ENCODE measurements around the gene KLHL3.

DNA sequence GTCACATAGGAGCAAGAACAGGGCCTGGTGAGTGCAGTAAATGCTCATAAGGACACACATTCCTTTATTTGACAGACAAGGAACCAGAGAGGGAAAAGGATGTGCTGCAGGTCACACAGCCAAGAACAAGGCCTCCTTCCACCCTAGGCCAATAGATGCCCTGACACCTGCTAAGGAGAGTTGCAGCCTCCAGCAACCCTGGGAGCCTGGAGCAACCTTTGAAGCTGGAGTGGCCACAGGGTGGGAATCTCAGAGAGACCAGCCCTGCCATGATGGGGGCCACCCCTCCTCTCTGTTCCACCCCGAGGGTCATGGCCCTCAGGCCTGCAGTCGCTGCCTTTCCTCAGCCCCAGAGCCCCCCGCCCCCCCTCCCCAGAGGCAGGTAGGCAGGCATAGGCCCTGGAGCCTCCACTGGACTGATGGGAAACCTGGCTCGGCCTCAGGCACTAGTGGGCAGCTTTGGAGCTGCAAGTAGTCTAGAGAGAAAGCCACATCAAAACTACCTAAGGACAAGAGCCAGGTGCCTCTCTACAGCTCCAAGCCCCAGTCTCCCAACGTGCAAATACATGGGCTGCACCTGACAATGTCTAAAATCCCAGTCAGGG, 120.6 kb downstream of the KLHL3 start:
- TF ChIP-seq, protein P1, sequence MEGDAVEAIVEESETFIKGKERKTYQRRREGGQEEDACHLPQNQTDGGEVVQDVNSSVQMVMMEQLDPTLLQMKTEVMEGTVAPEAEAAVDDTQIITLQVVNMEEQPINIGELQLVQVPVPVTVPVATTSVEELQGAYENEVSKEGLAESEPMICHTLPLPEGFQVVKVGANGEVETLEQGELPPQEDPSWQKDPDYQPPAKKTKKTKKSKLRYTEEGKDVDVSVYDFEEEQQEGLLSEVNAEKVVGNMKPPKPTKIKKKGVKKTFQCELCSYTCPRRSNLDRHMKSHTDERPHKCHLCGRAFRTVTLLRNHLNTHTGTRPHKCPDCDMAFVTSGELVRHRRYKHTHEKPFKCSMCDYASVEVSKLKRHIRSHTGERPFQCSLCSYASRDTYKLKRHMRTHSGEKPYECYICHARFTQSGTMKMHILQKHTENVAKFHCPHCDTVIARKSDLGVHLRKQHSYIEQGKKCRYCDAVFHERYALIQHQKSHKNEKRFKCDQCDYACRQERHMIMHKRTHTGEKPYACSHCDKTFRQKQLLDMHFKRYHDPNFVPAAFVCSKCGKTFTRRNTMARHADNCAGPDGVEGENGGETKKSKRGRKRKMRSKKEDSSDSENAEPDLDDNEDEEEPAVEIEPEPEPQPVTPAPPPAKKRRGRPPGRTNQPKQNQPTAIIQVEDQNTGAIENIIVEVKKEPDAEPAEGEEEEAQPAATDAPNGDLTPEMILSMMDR (IDR thresholded peaks at IDR 0.05) = no peak
- TF ChIP-seq EP300 (IDR thresholded peaks at IDR 0.05; ENCODE audit: borderline replicate concordance in 1 of 2, low read depth in 1 of 2, low read length in 1 of 2) (no peak), NRF1 (IDR thresholded peaks at IDR 0.05; ENCODE audit: low read depth, low read length) (no peak), MEF2A (IDR thresholded peaks at IDR 0.05; ENCODE audit: borderline replicate concordance, low read depth) (no peak), TCF12 (IDR thresholded peaks at IDR 0.05) (no peak), SIN3A (IDR thresholded peaks at IDR 0.05; ENCODE audit: borderline replicate concordance, low read depth, low read length) (no peak), GABPA (IDR thresholded peaks at IDR 0.05; ENCODE audit: low read depth) (no peak), YY1 (IDR thresholded peaks at IDR 0.05; ENCODE audit: low read depth) (no peak)
- TF ChIP-seq, protein P2, sequence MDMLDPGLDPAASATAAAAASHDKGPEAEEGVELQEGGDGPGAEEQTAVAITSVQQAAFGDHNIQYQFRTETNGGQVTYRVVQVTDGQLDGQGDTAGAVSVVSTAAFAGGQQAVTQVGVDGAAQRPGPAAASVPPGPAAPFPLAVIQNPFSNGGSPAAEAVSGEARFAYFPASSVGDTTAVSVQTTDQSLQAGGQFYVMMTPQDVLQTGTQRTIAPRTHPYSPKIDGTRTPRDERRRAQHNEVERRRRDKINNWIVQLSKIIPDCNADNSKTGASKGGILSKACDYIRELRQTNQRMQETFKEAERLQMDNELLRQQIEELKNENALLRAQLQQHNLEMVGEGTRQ (IDR thresholded peaks at IDR 0.05; ENCODE audit: borderline replicate concordance, low read depth, low read length) = no peak
- TF ChIP-seq, protein P3, sequence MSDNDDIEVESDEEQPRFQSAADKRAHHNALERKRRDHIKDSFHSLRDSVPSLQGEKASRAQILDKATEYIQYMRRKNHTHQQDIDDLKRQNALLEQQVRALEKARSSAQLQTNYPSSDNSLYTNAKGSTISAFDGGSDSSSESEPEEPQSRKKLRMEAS (IDR thresholded peaks at IDR 0.05; ENCODE audit: low read depth) = no peak
